ENCODE measurements around the gene CHCHD3.

Gene CHCHD3

DNA sequence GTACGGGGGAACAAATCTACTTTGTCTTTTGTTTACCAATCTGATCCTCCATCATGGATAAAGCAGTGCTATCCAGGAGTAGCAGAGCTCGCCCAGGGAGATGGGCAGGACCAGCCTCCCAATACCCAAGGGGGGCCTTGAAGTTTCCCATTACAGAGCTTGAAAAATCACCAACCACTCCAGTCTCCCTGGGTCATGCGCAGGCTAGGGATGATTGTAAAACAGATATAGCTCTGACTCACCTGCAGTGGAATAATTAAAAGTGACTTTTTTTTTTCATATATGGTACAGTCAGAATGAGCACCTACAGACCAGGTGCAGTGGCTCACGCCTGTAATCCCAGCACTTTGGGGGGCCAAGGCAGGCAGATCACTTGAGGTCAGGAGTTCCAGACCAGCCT, 301.1 kb downstream of the CHCHD3 start:
- no peaks in the 10 kb centered on the region for H3K9me2 ChIP-seq (replicated peaks; ENCODE audit: low read depth, low read length)
- no peak overlapping the region for H2AFZ ChIP-seq (ENCODE audit: low read length)
- H4K20me1 ChIP-seq (ENCODE audit: insufficient read depth, low read length, poor library complexity, severe bottlenecking) = no peaks in the 10 kb centered on the region
- no peaks in the 10 kb centered on the region for H3K4me1 ChIP-seq (ENCODE audit: insufficient read depth, low read length, poor library complexity, severe bottlenecking)
- no peak overlapping the region for H3K9ac ChIP-seq (ENCODE audit: low read depth, low read length, poor library complexity, severe bottlenecking)
- no peaks in the 10 kb centered on the region for H3K27me3 ChIP-seq (ENCODE audit: insufficient read depth, low read length, poor library complexity, severe bottlenecking)
- H3F3A ChIP-seq (ENCODE audit: low read depth) = no peaks in the 10 kb centered on the region
- TF ChIP-seq, protein P1, sequence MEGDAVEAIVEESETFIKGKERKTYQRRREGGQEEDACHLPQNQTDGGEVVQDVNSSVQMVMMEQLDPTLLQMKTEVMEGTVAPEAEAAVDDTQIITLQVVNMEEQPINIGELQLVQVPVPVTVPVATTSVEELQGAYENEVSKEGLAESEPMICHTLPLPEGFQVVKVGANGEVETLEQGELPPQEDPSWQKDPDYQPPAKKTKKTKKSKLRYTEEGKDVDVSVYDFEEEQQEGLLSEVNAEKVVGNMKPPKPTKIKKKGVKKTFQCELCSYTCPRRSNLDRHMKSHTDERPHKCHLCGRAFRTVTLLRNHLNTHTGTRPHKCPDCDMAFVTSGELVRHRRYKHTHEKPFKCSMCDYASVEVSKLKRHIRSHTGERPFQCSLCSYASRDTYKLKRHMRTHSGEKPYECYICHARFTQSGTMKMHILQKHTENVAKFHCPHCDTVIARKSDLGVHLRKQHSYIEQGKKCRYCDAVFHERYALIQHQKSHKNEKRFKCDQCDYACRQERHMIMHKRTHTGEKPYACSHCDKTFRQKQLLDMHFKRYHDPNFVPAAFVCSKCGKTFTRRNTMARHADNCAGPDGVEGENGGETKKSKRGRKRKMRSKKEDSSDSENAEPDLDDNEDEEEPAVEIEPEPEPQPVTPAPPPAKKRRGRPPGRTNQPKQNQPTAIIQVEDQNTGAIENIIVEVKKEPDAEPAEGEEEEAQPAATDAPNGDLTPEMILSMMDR (conservative IDR thresholded peaks at IDR 0.05; ENCODE audit: low read length) = no peak
- no peak for TF ChIP-seq EZH2phosphoT487 (IDR thresholded peaks at IDR 0.05; ENCODE audit: borderline replicate concordance)
- no peaks in the 10 kb centered on the region for H3K79me2 ChIP-seq (ENCODE audit: insufficient read depth, low read length)
- no peak overlapping the region for H3K4me2 ChIP-seq (ENCODE audit: low read depth, low read length, poor library complexity, severe bottlenecking)
- H3K36me3 ChIP-seq (ENCODE audit: insufficient read depth, low read length) = peaks cover 24% of the 10 kb centered on the region; the same call in 1 of the 2 replicates
- H3K4me3 ChIP-seq (ENCODE audit: low read length, poor library complexity, severe bottlenecking) = no peak overlapping the region
- no peaks in the 10 kb centered on the region for H3K9me3 ChIP-seq (ENCODE audit: insufficient read depth, low read depth, low read length)

DNA sequence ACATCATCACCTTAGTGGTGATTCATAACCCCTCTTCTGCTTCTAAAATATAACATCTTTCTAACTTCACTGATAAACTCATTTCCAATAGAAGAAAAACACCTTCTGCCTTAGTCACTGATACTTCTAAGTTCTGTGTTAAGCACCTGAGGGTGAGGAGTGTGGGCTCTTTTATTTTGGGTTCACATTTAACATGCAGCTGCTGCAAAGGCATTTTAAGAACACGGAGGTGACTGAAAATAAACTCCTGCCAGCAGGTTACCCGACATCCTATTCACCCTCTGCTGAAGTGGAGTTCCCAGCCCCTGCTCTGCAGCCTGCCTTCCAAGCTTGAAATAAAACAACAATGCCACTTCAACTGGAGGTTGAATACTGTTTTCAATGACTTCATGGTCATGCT, 302.7 kb downstream of the CHCHD3 start:
- Histone ChIP-seq H3K9ac (ENCODE audit: low read depth, low read length, poor library complexity, severe bottlenecking) (no peak overlapping the region), H3K4me1 (ENCODE audit: insufficient read depth, low read length, poor library complexity, severe bottlenecking) (no peaks in the 10 kb centered on the region), H3K4me3 (ENCODE audit: low read length, poor library complexity, severe bottlenecking) (no peak overlapping the region), H4K20me1 (ENCODE audit: insufficient read depth, low read length, poor library complexity, severe bottlenecking) (no peaks in the 10 kb centered on the region), H3K27me3 (ENCODE audit: insufficient read depth, low read length, poor library complexity, severe bottlenecking) (no peaks in the 10 kb centered on the region), H3K36me3 (ENCODE audit: insufficient read depth, low read length) (peaks cover 13% of the 10 kb centered on the region; the same call in 1 of the 2 replicates), H3K9me2 (replicated peaks; ENCODE audit: low read depth, low read length) (no peaks in the 10 kb centered on the region), H3K9me3 (ENCODE audit: insufficient read depth, low read depth, low read length) (no peaks in the 10 kb centered on the region), H3F3A (ENCODE audit: low read depth) (no peaks in the 10 kb centered on the region), H2AFZ (ENCODE audit: low read length) (no peak overlapping the region), H3K79me2 (ENCODE audit: insufficient read depth, low read length) (no peaks in the 10 kb centered on the region), H3K4me2 (ENCODE audit: low read depth, low read length, poor library complexity, severe bottlenecking) (no peak overlapping the region)
- TF ChIP-seq EZH2phosphoT487 (IDR thresholded peaks at IDR 0.05; ENCODE audit: borderline replicate concordance) = no peak
- TF ChIP-seq, protein P1 (conservative IDR thresholded peaks at IDR 0.05; ENCODE audit: low read length) = no peak

DNA sequence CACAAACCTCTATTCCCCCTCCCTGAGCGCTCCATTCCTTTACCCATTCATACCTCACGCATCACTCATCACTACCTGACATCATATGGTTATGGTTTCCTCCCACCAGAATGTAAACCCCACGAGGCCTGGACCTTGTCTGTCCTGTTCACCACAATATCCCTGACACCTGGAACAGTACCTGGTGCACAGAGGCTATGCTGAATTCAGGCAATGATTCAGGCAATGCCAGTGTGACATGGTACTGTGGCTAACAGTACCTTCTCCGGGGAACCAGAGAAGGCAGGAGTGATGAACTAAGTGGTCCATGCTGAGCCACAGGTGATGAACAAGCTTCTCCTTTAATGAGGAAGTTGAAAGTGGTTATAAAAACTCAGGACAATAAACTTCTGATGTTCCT, 303.1 kb downstream of the CHCHD3 start:
- H3K4me1 ChIP-seq (ENCODE audit: insufficient read depth, low read length, poor library complexity, severe bottlenecking) = no peaks in the 10 kb centered on the region
- no peaks in the 10 kb centered on the region for H3F3A ChIP-seq (ENCODE audit: low read depth)
- H3K79me2 ChIP-seq (ENCODE audit: insufficient read depth, low read length) = no peaks in the 10 kb centered on the region
- no peaks in the 10 kb centered on the region for H4K20me1 ChIP-seq (ENCODE audit: insufficient read depth, low read length, poor library complexity, severe bottlenecking)
- no peak overlapping the region for H2AFZ ChIP-seq (ENCODE audit: low read length)
- peaks cover 9% of the 10 kb centered on the region; the same call in 1 of the 2 replicates for H3K36me3 ChIP-seq (ENCODE audit: insufficient read depth, low read length)
- no peak for TF ChIP-seq EZH2phosphoT487 (IDR thresholded peaks at IDR 0.05; ENCODE audit: borderline replicate concordance)
- TF ChIP-seq, protein P1 (conservative IDR thresholded peaks at IDR 0.05; ENCODE audit: low read length) = no peak
- H3K9ac ChIP-seq (ENCODE audit: low read depth, low read length, poor library complexity, severe bottlenecking) = no peak overlapping the region
- H3K4me3 ChIP-seq (ENCODE audit: low read length, poor library complexity, severe bottlenecking) = no peak overlapping the region
- H3K4me2 ChIP-seq (ENCODE audit: low read depth, low read length, poor library complexity, severe bottlenecking) = no peak overlapping the region
- H3K9me2 ChIP-seq (replicated peaks; ENCODE audit: low read depth, low read length) = no peaks in the 10 kb centered on the region
- H3K27me3 ChIP-seq (ENCODE audit: insufficient read depth, low read length, poor library complexity, severe bottlenecking) = no peaks in the 10 kb centered on the region
- no peaks in the 10 kb centered on the region for H3K9me3 ChIP-seq (ENCODE audit: insufficient read depth, low read depth, low read length)
